Measurements from ENCODE around the gene ASGR1. TPM values are rescaled to one million over a fixed set of nuclear protein-coding genes. Genes with fewer than 3 reads are reported as not detected.

The ASGR1 gene
- total RNA-seq, 2 experiments from 2014 or later = 0.64 to 0.85 TPM

DNA sequence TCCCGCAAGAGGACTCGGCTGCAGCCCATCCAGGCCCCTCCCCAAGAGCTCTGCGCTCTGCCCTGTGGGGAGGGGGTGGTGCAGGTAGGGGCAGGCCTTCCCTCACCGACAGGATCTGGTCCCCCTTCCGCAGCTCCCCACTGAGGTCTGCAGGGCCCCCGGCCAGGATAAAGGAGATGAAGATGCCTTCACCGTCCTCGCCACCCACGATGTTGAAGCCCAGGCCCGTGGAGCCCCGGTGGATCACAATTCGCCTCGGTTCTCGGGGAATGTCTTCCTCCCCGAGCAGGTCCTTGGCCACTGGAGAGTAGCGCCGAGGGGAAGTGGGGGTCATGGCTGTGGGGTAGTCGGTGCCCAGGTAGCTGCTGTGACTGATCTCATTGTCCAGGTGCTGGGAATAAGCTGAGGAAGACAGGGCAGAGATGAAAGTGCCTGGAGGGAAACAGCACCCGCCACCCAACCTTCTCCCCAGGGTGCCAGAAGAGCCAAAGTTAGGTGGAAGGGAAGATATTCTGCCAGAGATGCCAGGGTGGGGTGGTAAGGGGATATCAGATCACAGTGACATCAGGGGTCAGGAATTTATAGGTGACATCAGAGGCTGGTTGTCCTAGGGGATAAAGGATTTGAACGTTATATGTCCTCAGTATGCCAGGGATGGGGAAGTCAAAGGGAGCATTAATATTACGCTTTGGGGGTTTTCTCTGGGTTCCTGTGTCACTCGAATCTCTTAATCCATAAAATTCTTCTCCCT lies 17.7 kb upstream of the ASGR1 start:
- Mint-ChIP-seq H3K27me3 (no peaks in the 10 kb centered on the region), H3K36me3 (ENCODE audit: low read depth) (peaks cover 7% of the 10 kb centered on the region), H3K4me1 (ENCODE audit: low read depth) (no peaks in the 10 kb centered on the region), H3K4me3 (no peak overlapping the region), H3K27ac (no peak overlapping the region), H3K9me3 (no peaks in the 10 kb centered on the region)
- TF ChIP-seq, protein P1, sequence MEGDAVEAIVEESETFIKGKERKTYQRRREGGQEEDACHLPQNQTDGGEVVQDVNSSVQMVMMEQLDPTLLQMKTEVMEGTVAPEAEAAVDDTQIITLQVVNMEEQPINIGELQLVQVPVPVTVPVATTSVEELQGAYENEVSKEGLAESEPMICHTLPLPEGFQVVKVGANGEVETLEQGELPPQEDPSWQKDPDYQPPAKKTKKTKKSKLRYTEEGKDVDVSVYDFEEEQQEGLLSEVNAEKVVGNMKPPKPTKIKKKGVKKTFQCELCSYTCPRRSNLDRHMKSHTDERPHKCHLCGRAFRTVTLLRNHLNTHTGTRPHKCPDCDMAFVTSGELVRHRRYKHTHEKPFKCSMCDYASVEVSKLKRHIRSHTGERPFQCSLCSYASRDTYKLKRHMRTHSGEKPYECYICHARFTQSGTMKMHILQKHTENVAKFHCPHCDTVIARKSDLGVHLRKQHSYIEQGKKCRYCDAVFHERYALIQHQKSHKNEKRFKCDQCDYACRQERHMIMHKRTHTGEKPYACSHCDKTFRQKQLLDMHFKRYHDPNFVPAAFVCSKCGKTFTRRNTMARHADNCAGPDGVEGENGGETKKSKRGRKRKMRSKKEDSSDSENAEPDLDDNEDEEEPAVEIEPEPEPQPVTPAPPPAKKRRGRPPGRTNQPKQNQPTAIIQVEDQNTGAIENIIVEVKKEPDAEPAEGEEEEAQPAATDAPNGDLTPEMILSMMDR (IDR thresholded peaks at IDR 0.05) = no peak
- ATAC-seq (ENCODE audit: poor library complexity) (no peak), DNase-seq (no peak)
- Histone ChIP-seq H3K4me1 (ENCODE audit: insufficient read depth, low read length) (no peaks in the 10 kb centered on the region), H3K4me3 (ENCODE audit: low read length) (no peak overlapping the region), H3K27me3 (ENCODE audit: control insufficient read depth in 1 of 2, insufficient read depth in 2 of 2, low read length in 2 of 2) (no peaks in the 10 kb centered on the region), H3K9me3 (ENCODE audit: control insufficient read depth in 1 of 2, insufficient read depth in 1 of 2, low read length in 2 of 2) (no peaks in the 10 kb centered on the region), H3K36me3 (ENCODE audit: insufficient read depth, low read length) (no peaks in the 10 kb centered on the region), H3K27ac (ENCODE audit: low read depth in 1 of 2, low read length in 2 of 2) (no peak overlapping the region)
- ChIA-PET CTCF (no interaction called here), POLR2A (no interaction called here)
- intact Hi-C loops (cut with DNase I, micrococcal nuclease) = no loop called here

DNA sequence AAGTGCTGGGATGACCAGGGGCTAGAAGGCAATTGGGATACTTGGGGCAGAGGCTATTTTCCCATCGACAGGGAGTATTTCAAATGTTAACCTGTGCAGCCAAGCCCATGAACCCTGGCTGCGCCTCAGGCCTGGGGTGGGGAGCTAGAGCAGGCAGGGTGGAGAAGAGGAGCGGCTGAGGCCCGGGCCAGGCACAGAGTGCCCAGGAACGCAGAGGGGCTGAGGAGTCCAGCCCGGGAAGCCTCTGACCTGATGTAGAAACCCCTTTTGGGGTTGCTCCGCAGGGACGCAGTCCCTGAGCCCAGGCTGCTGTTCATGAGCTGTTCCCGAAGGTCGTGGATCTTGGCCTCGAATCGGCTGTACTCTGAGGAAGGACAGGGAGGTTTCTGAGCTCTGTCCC lies 16.8 kb upstream of the ASGR1 start:
- Histone ChIP-seq H3K4me3 (ENCODE audit: low read length) (no peak overlapping the region), H3K27me3 (ENCODE audit: control insufficient read depth in 1 of 2, insufficient read depth in 2 of 2, low read length in 2 of 2) (no peaks in the 10 kb centered on the region), H3K27ac (ENCODE audit: low read depth in 1 of 2, low read length in 2 of 2) (no peak overlapping the region), H3K9me3 (ENCODE audit: control insufficient read depth in 1 of 2, insufficient read depth in 1 of 2, low read length in 2 of 2) (no peaks in the 10 kb centered on the region), H3K4me1 (ENCODE audit: insufficient read depth, low read length) (peaks cover 3% of the 10 kb centered on the region), H3K36me3 (ENCODE audit: insufficient read depth, low read length) (no peaks in the 10 kb centered on the region)
- TF ChIP-seq, protein P1 (IDR thresholded peaks at IDR 0.05) = no peak
- no peaks in the 10 kb centered on the region for H3K27me3 Mint-ChIP-seq
- ChIA-PET CTCF (no interaction called here), POLR2A (no interaction called here)
- peaks cover 7% of the 10 kb centered on the region for H3K36me3 Mint-ChIP-seq (ENCODE audit: low read depth)
- ATAC-seq (ENCODE audit: poor library complexity) (no peak), DNase-seq (no peak)
- no peak overlapping the region for H3K27ac Mint-ChIP-seq
- intact Hi-C loops (cut with DNase I, micrococcal nuclease) = no loop called here
- no peaks in the 10 kb centered on the region for H3K9me3 Mint-ChIP-seq
- H3K4me1 Mint-ChIP-seq (ENCODE audit: low read depth) = no peaks in the 10 kb centered on the region
- no peak overlapping the region for H3K4me3 Mint-ChIP-seq

DNA sequence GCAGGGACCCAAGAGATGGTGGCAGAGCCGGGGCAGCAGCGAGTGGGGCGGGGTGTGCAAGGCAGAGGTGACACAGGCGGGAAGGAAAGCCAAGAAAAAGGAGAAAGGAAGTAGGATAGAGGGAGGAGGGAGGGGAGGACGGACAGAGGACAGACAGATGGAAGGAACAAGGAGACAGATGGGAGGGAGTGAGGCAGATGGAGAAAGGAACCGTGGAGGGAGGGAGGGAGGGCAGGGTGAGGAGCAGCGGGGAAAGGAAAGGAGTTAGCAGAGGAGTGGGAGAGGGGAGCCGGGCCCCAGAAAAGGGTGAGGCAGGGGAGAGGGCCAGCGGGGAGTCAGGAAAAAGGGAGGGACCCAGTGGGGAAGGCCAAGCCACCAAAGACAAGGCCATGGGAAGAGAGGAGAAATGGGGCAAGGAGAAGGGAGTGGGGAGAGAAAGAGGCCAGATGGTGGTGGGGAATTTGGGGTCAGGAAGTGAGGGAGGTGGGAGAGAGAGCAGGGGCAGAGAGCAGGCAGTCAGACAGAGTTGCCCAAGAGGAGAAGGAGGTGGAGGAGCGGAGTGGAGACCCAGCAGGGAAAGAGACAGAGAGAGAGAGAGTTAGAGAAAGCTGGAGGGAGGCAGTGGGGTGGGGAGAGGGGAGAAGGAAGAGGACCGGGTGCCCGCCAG lies 13.2 kb upstream of the ASGR1 start:
- no peaks in the 10 kb centered on the region for H3K4me1 Mint-ChIP-seq (ENCODE audit: low read depth)
- no peaks in the 10 kb centered on the region for H3K27me3 ChIP-seq (ENCODE audit: control insufficient read depth in 1 of 2, insufficient read depth in 2 of 2, low read length in 2 of 2)
- H3K9me3 ChIP-seq (ENCODE audit: control insufficient read depth in 1 of 2, insufficient read depth in 1 of 2, low read length in 2 of 2) = no peaks in the 10 kb centered on the region
- H3K9me3 Mint-ChIP-seq = no peaks in the 10 kb centered on the region
- H3K36me3 Mint-ChIP-seq (ENCODE audit: low read depth) = peaks cover 7% of the 10 kb centered on the region
- H3K27me3 Mint-ChIP-seq = no peaks in the 10 kb centered on the region
- H3K27ac Mint-ChIP-seq = no peak overlapping the region
- H3K4me3 Mint-ChIP-seq = no peak overlapping the region
- ATAC-seq (ENCODE audit: poor library complexity) (no peak), DNase-seq (no peak)
- H3K4me3 ChIP-seq (ENCODE audit: low read length) = no peak overlapping the region
- H3K4me1 ChIP-seq (ENCODE audit: insufficient read depth, low read length) = peaks cover 3% of the 10 kb centered on the region
- intact Hi-C loops (cut with DNase I, micrococcal nuclease) = no loop called here
- CTCF ChIA-PET = no interaction called here
- no peak overlapping the region for H3K27ac ChIP-seq (ENCODE audit: low read depth in 1 of 2, low read length in 2 of 2)
- TF ChIP-seq, protein P1 (IDR thresholded peaks at IDR 0.05) = no peak
- H3K36me3 ChIP-seq (ENCODE audit: insufficient read depth, low read length) = peaks cover 3% of the 10 kb centered on the region
- POLR2A ChIA-PET = no interaction called here

Data from CD4-positive, alpha-beta T cell (primary cell).